Measurements from ENCODE around the gene LIX1L. TPM values are rescaled to one million over a fixed set of nuclear protein-coding genes. Genes with fewer than 3 reads are reported as not detected.
A peak's percentile ranks its signal among the peaks of the same experiment; 100 is the strongest.

Gene LIX1L
- total and polyA plus RNA-seq, 2 of the 13 experiments (the other 11 are each of a cell fraction or from before 2014, with no cell fraction given), result 8.1 to 24.9 TPM

GRCh38 chr1:145964328-145965118 lies 6.7 kb upstream of the LIX1L start, which contains the start of the genes ANKRD34A and POLR3GL (continued):
- TF ChIP-seq MNT (IDR thresholded peaks at IDR 0.05) (no peak), ZNF549 (CRISPR knock-in tag; IDR thresholded peaks at IDR 0.05) (no peak), YEATS2 (CRISPR knock-in tag; IDR thresholded peaks at IDR 0.05; ENCODE audit: borderline replicate concordance) (peak; percentile 68; the same call in 1 of the 2 replicates), BORCS8-MEF2B (CRISPR knock-in tag; IDR thresholded peaks at IDR 0.05) (no peak), KDM4B (CRISPR knock-in tag; IDR thresholded peaks at IDR 0.05) (no peak), GFI1 (CRISPR knock-in tag; IDR thresholded peaks at IDR 0.05; ENCODE audit: borderline replicate concordance) (peak; percentile 39; the same call in 1 of the 2 replicates), MAFK (conservative IDR thresholded peaks at IDR 0.05 in 1 of 2, IDR thresholded peaks at IDR 0.05 in 1 of 2; ENCODE audit: low read length in 2 of 2) (no peak), RFX5 (IDR thresholded peaks at IDR 0.05; ENCODE audit: low read depth, low read length) (no peak), NRL (CRISPR knock-in tag; IDR thresholded peaks at IDR 0.05; ENCODE audit: borderline replicate concordance) (peak; percentile 74; the same call in 1 of the 2 replicates), TARDBP (CRISPR knock-in tag; IDR thresholded peaks at IDR 0.05) (no peak; the same call in 1 of the 2 replicates), ARNT2 (CRISPR knock-in tag; IDR thresholded peaks at IDR 0.05; ENCODE audit: low read depth) (0 out of 2 replicates have a peak, but pooled peaks have one; percentile 22), ZBTB37 (CRISPR knock-in tag; IDR thresholded peaks at IDR 0.05) (no peak), SOX13 (IDR thresholded peaks at IDR 0.05) (no peak), SOX13 (CRISPR knock-in tag; conservative IDR thresholded peaks at IDR 0.05 in 1 of 2, IDR thresholded peaks at IDR 0.05 in 1 of 2) (no peak), ARNT (IDR thresholded peaks at IDR 0.05) (no peak), ZNF138 (CRISPR knock-in tag; IDR thresholded peaks at IDR 0.05; ENCODE audit: low read depth) (no peak), ZNF850 (CRISPR knock-in tag; conservative IDR thresholded peaks at IDR 0.05) (no peak), GTF3A (CRISPR knock-in tag; conservative IDR thresholded peaks at IDR 0.05) (no peak), HDAC1 (CRISPR knock-in tag; IDR thresholded peaks at IDR 0.05) (peak; percentile 54), GABPA (IDR thresholded peaks at IDR 0.05; ENCODE audit: low read depth, low read length) (peak; percentile 56), GABPA (CRISPR knock-in tag; IDR thresholded peaks at IDR 0.05; ENCODE audit: low read depth) (peak; percentile 87), ZSCAN20 (CRISPR knock-in tag; IDR thresholded peaks at IDR 0.05; ENCODE audit: borderline replicate concordance) (no peak), ZNF124 (CRISPR knock-in tag; IDR thresholded peaks at IDR 0.05) (0 out of 2 replicates have a peak, but pooled peaks have one; percentile 34), SIX1 (CRISPR knock-in tag; IDR thresholded peaks at IDR 0.05; ENCODE audit: borderline replicate concordance) (no peak), ZNF3 (CRISPR knock-in tag; IDR thresholded peaks at IDR 0.05) (no peak)

Measured in HepG2 (cell line).